ENCODE measurements around the gene PFKFB3. TPM values are rescaled to one million over a fixed set of nuclear protein-coding genes. Genes with fewer than 3 reads are reported as not detected.
A peak's percentile ranks its signal among the peaks of the same experiment; 100 is the strongest.

Gene PFKFB3
- polyA plus RNA-seq, 3 donors = 12.2 to 101 (median 15.8) TPM

DNA sequence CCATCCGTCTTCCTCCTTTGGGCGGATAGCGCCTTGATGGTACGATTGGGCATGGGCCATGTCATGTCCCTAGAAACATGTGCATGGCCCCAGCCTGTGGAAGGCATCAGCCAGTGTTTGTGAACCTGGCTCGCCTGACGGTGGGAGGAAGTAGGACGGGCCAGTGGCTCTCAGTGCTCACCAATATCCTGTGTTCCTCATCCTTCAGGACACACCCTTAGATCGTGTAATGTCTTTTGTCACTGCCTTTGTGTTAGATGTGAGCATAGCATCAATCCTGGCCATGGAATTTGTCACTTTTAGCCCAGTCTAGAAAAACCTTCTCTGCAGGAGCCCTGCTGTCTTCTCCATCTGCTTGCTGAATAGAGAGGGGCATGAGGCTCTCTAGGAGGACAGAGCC lies 77.6 kb downstream of the PFKFB3 start:
- no peak overlapping the region for H3K9ac ChIP-seq (ENCODE audit: insufficient read depth, low read length, poor library complexity, severe bottlenecking)
- DNase-seq = no peak
- no peak overlapping the region for H3K4me2 ChIP-seq (replicated peaks; ENCODE audit: extremely low read depth, low read length, poor library complexity, severe bottlenecking)
- H2AFZ ChIP-seq (ENCODE audit: insufficient read depth, low read depth, low read length, poor library complexity, severe bottlenecking) = no peak overlapping the region
- peaks cover 0 to 3% of the 10 kb centered on the region in 2 donors for H3K9me3 ChIP-seq (replicated peaks in 1 of 2; ENCODE audit: control insufficient read depth in 1 of 2, insufficient read depth in 1 of 2, low read length in 2 of 2)
- H3K79me2 ChIP-seq (ENCODE audit: insufficient read depth, low read length) = no peaks in the 10 kb centered on the region
- Mint-ChIP-seq H3K9me3 (peaks cover 2 to 10% (median 7%) of the 10 kb centered on the region in 7 donors), H3K36me3 (peaks cover 2 to 3% of the 10 kb centered on the region in 2 donors), H3K27ac (peak overlapping the region in 4 of 7 donors; percentile 49 to 78 (median 68)), H3K27me3 (ENCODE audit: low read depth in 3 of 3) (peaks cover 1 to 15% (median 5%) of the 10 kb centered on the region in 3 donors), H3K4me3 (peak overlapping the region in 1 of 2 donors; percentile 24), H3K4me1 (peaks cover 22% of the 10 kb centered on the region)
- no peaks in the 10 kb centered on the region for H3K27me3 ChIP-seq (ENCODE audit: control insufficient read depth in 2 of 2, insufficient read depth in 2 of 2, low read length in 2 of 2)
- peaks cover 7 to 11% of the 10 kb centered on the region in 2 donors for H3K4me1 ChIP-seq (ENCODE audit: control insufficient read depth in 1 of 2, insufficient read depth in 2 of 2, low read length in 2 of 2)
- H3K27ac ChIP-seq (ENCODE audit: low read depth in 1 of 2, low read length in 2 of 2) = no peak overlapping the region
- no peak overlapping the region for H3K4me3 ChIP-seq (replicated peaks in 1 of 3; ENCODE audit: low read depth in 2 of 3, low read length in 3 of 3)
- H4K20me1 ChIP-seq (ENCODE audit: insufficient read depth, low read length) = no peaks in the 10 kb centered on the region
- 22% methylated on average over 2 of the region's 8 CpGs for WGBS (ENCODE audit: insufficient coverage)
- H3K36me3 ChIP-seq (replicated peaks in 1 of 2; ENCODE audit: control insufficient read depth in 1 of 2, insufficient read depth in 2 of 2, low read length in 2 of 2) = no peaks in the 10 kb centered on the region
- intact Hi-C loops (cut with micrococcal nuclease) = no loop called here
- TF ChIP-seq, protein P1, sequence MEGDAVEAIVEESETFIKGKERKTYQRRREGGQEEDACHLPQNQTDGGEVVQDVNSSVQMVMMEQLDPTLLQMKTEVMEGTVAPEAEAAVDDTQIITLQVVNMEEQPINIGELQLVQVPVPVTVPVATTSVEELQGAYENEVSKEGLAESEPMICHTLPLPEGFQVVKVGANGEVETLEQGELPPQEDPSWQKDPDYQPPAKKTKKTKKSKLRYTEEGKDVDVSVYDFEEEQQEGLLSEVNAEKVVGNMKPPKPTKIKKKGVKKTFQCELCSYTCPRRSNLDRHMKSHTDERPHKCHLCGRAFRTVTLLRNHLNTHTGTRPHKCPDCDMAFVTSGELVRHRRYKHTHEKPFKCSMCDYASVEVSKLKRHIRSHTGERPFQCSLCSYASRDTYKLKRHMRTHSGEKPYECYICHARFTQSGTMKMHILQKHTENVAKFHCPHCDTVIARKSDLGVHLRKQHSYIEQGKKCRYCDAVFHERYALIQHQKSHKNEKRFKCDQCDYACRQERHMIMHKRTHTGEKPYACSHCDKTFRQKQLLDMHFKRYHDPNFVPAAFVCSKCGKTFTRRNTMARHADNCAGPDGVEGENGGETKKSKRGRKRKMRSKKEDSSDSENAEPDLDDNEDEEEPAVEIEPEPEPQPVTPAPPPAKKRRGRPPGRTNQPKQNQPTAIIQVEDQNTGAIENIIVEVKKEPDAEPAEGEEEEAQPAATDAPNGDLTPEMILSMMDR (IDR thresholded peaks at IDR 0.05) = no peak

DNA sequence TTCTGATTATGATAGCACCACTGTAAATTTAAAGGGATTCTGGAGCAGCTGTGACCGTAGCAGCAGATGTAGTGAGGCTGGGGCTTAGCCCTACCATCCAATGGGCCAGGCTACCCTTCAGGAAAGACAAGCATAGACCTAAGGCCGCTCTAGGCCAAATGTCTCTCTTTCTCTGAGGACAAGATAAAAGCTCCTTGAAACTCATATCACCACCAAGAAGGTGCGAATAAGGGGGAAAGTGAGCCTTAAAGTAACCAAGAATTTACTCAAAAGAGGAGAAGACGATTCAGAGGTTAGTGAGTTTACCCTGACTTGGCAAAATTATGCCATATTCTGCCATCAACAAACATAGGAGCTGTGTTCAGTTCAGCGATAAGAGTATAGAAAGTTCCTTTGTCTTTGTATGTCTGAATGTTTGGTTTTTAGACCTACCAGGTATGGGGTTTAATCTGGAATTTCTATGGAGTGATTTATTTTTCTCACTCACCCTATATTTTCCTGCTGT lies 79.8 kb downstream of the PFKFB3 start:
- Histone ChIP-seq H3K36me3 (replicated peaks in 1 of 2; ENCODE audit: control insufficient read depth in 1 of 2, insufficient read depth in 2 of 2, low read length in 2 of 2) (no peaks in the 10 kb centered on the region), H2AFZ (ENCODE audit: insufficient read depth, low read depth, low read length, poor library complexity, severe bottlenecking) (no peak overlapping the region), H3K4me2 (replicated peaks; ENCODE audit: extremely low read depth, low read length, poor library complexity, severe bottlenecking) (no peak overlapping the region), H3K4me1 (ENCODE audit: control insufficient read depth in 1 of 2, insufficient read depth in 2 of 2, low read length in 2 of 2) (no peaks in the 10 kb centered on the region), H3K4me3 (replicated peaks in 1 of 3; ENCODE audit: low read depth in 2 of 3, low read length in 3 of 3) (no peak overlapping the region), H3K27ac (ENCODE audit: low read depth in 1 of 2, low read length in 2 of 2) (no peak overlapping the region), H3K9me3 (replicated peaks in 1 of 2; ENCODE audit: control insufficient read depth in 1 of 2, insufficient read depth in 1 of 2, low read length in 2 of 2) (peaks cover 0 to under 1% of the 10 kb centered on the region in 2 donors), H3K27me3 (ENCODE audit: control insufficient read depth in 2 of 2, insufficient read depth in 2 of 2, low read length in 2 of 2) (no peaks in the 10 kb centered on the region), H3K79me2 (ENCODE audit: insufficient read depth, low read length) (no peaks in the 10 kb centered on the region), H3K9ac (ENCODE audit: insufficient read depth, low read length, poor library complexity, severe bottlenecking) (no peak overlapping the region), H4K20me1 (ENCODE audit: insufficient read depth, low read length) (no peaks in the 10 kb centered on the region)
- Mint-ChIP-seq H3K9me3 (peaks cover 1 to 11% (median 5%) of the 10 kb centered on the region in 7 donors), H3K4me3 (no peak overlapping the region), H3K4me1 (peaks cover 12% of the 10 kb centered on the region), H3K27me3 (ENCODE audit: low read depth in 3 of 3) (peaks cover 4 to 14% (median 4%) of the 10 kb centered on the region in 3 donors), H3K36me3 (peaks cover 2 to 3% of the 10 kb centered on the region in 2 donors), H3K27ac (no peak overlapping the region)
- no peak for DNase-seq
- TF ChIP-seq, protein P1 (IDR thresholded peaks at IDR 0.05) = no peak
- no CpG with 5 or more reads among the region's 5 CpGs for WGBS (ENCODE audit: insufficient coverage)
- intact Hi-C loops (cut with micrococcal nuclease) = no loop called here
